HG03025 (cell line): ENCODE measurements around the gene HNRNPC.
"Not testable (repeated sequence)": the region's sequence is repeated elsewhere in the genome, so short reads cannot be mapped to it uniquely, and the experiment has no call there.

Experiments used
- ATAC-seq: cut with Tn5 transposase; IDR thresholded peaks from one replicate; pipeline ENCODE4 v1.9.1; 2021; ENCODE audit warnings: mild to moderate bottlenecking, moderate library complexity; ENCODE audit not compliant: unreplicated experiment, low FRiP score

Gene HNRNPC

GRCh38 chr14:21199611-21200560 is 69.4 kb downstream of the HNRNPC start:
- ATAC-seq: no peak

GRCh38 chr14:21197418-21198205 is 71.6 kb downstream of the HNRNPC start:
- no peak for ATAC-seq

DNA sequence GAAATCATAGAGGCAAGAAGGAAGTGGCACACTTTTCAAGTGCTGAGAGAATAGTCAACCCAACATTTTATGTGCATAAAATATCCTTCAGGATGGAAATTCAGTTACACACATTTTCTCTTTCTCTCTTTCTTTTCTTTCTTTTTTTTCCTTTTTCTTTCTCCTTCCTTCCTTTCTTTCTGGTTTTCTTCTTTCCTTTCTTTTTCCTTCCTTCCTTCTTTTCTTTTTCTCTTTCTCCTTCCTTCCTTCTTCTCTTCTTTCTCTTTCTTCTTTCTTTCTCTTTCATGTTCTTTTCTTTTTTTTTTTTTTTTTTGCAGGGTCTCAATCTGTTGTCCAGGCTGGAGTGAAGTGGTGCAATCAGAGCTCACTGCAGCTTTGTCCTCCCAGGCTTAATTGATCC is 74.6 kb downstream of the HNRNPC start:
- no peak for ATAC-seq

DNA sequence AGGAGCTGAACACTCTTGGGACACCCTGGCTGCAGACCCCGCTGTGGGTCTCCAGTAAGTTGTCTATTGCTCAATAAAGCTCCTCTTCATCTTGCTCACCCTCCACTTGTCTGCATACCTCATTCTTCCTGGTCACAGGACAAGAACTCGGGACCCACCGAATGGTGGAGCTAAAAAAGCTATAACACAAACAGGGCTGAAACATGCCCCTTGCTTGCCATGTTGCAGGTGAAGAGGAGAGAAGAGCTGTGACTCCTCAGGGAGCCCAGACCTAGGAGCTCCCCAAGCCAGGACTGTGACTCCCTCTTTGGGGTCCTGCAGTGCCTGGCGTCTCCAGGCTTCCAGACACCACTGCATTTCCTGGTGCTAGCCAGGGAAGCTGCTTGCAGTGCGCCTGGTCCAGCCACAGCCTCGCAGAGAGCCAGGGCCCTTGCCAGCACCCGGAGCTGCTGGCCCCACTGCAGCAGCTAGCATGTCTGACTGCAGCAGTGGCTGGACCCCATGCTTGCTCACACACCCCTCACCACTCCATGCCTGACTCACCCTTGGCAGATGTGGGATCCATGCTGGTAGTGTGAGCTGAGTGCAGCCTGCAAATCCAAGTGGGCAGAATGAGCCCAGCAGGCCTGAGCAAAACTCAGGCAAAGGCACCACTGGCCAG is 76.2 kb downstream of the HNRNPC start:
- ATAC-seq: no peak

- no peak for ATAC-seq
Observed at GRCh38 chr14:21192447-21192822, 76.8 kb downstream of the HNRNPC start.

DNA sequence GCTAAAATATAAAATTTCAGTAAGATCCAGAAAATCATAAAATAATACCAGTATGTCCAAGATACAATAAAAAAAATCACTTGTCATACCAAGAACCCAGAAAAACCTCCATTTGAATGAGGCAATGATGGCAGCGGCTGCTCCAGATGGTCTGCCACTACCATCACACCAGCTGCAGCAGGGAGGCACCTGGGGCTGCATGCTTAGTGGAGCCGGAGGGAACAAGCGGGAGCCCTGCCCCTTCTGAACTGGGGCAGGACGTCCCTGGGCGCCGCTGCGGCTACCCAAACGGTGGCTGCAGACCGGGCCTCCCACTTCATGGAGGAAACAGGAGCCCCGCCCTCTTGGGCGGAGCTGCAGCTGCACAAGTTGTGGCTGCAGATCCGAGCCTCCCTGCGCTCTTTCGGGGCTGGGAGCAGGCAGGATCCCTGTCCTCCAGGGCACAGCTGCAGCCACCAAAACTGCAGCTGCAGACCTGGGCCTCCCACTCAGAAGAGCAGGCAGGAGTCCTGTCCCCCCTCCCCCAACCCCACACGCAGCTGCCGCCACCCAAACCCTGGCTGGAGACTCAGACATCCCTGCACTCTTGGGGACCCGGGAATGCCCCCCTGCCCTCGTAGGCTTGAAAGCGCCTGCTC is 77.3 kb downstream of the HNRNPC start:
- ATAC-seq: peak; percentile 89

- ATAC-seq: no peak
Observed at GRCh38 chr14:21191261-21191808, 77.9 kb downstream of the HNRNPC start.

DNA sequence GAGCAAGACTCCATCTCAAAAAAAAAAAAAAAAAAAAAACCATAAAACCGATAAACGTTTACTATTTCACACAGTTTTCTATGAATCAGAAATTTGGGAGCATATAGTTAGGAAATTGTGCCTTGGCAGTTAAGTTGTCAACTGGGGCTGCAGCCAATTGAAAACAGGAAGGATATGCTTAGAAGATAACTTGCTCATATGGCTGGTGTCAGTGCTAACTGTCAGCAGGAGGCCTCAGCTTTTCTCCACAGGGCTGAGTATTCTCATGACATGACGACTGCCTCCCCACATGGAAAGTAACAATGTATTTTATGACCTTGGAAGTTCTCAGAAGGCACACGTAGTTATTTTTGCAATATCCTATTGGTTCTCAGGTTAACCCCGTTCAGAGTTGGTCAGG is 83.8 kb downstream of the HNRNPC start:
- ATAC-seq: no peak

DNA sequence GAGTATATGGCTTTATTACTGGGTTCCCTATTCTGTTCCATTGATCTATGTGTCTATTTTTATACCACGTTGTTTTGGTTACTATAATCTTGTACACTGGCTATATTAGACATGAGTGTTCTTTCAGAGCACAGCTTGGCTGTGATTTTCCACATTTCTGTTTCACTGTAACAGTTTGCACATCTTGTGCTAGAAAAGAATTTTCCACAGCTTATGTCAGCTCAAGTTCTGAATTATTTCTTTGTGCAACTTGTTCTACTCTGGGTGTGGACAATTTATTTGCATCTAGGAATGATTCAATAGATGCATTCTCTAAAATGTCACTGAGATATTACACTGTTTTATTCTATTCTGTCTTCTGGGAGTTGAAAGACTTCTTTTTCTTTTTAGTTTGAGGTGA is 85.0 kb downstream of the HNRNPC start:
- ATAC-seq: no peak

DNA sequence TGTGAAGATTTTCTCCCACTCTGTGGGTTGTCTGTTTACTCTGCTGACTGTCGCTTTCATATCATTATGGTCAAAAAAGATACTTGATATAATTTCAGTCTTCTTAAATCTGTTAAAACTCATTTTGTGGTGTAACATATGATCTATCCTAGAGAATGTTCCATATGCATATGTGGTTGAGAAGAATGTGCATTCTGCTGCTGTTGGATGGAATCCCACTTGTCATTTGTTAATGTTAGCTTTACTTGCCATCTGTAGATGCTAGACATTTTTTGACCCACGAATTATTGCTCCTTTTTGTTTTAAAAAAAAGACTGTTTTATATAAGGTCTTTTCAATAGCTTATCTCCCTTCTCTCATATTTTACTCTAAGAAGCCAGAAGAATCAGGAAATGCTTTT is 87.1 kb downstream of the HNRNPC start:
- no peak for ATAC-seq

DNA sequence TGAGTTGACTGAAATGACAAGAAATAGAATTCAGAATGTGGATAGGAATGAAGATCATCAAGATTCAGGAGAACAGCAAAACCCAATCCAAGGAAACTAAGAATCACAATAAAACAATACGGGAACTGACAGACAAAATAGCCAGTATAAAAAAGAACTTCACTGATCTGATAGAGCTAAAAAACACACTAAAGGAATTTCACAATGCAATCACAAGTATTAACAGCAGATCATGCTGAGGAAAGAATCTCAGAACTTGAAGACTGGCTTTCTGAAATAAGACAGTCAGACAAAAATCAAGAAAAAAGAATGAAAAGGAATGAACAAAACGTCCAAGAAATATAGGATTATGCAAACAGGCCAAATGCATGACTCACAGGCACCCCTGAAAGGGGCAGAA is 98.1 kb downstream of the HNRNPC start:
- ATAC-seq: no peak

DNA sequence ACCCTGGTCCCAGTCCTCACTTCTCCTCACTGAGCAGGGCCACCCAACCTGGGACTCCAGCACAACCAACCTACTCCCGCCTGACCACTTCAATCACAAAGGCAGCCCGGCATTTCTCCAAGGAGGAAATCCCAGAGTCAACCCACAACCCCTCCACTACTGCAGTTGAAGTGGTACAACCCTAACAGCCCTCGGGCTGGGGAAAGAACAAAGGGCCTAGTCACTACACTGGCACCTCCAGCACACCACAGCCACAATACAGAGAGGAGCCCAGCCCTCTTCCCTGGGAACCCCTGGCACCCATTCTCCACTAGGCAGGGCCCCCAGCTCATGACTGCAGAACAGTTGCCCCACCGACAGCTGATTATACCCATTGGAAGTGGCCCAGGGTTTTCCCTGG is 99.7 kb downstream of the HNRNPC start:
- ATAC-seq: no peak

GRCh38 chr14:21168055-21168454 is 101.2 kb downstream of the HNRNPC start:
- ATAC-seq: no peak

DNA sequence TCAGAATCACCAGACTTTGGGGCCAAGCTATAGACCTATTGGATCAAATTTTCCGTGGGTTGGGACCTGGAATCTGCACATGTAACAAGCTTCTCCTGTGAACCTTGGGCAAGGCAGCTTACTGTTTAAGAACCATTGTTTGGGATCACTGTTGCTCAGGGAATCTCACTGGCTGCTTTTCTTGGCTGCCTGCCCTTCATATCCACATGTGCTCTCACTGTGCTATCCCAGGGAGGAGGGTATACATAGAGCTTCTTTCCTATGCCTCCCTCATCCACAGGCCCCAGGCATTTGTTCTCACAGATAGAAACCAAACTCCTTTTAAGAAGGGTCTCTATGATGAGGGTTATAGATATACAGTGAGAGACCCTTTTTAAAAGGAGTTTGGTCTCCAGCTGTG is 103.6 kb downstream of the HNRNPC start:
- ATAC-seq: not testable (repeated sequence)

GRCh38 chr14:21165002-21165605 is 104.1 kb downstream of the HNRNPC start:
- ATAC-seq: not testable (repeated sequence)

DNA sequence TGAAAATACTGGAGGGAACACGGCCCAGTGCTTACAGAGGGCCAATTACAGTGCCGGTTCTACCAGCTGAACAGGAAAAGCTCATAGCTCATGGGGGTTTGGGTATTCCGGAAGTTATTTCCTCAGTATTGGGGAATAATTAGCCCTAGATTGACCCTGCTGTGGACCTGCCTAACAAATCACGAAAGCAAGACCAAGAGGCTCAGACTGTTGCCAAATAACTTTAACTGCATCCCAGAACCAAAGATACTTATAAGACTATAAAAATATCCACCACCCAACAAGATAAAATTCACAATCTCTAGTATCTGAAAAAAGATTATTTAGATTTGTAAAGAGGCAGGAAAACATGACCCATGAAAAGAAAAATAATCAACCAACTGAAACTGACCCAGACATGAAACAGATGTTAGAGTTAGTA is 105.4 kb downstream of the HNRNPC start:
- ATAC-seq: no peak

DNA sequence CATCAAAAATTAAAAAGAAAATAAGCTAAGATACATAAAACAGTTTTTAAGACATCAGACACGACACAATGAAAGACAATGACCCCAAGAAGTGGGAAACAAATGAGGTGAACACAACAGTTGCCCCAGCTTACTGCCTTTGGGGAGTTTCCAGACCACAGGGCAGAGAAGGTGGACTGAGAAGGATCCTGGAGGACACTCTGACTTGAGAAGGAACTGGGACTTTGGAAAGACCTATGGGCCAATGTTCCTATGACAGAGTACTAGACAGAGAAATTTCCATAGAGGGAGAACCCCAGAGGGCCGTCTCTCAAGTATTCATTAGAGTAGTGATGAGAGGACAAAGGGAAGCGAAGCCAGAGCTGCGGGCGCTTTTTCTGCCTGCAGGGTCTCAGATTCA is 107.2 kb downstream of the HNRNPC start:
- no peak for ATAC-seq

DNA sequence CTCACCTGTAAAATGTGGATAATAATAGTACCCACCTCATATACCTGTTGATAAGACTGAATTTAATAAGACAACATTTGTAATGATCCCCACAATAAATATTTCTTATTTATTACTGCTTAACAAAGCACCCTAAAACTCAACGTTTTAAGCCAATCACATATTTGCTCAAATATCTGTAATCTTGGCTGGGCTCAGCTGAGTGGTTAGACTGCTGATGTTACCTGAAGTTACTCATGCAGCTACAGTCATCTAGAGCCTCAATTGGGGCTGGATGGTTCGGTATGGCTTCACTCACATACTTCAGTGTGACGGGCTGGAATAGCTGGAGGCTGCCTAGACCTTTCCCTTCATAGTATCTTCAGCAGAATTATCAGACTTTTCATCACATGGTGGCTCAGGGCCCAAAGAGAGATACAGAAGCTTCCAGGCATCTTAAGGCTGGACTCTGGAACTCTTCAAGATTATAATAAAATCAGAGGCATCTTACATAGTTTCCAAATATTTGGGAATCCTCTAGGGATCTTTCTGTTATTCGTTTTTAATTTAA is 109.1 kb downstream of the HNRNPC start:
- ATAC-seq: no peak
